Esophagus squamous epithelium (tissue), 5 donors: Measurements from ENCODE around the gene SLC51A. TPM values are rescaled to one million over a fixed set of nuclear protein-coding genes. Genes with fewer than 3 reads are reported as not detected.

Source experiments
- DNase-seq: peaks from one replicate; lab custom pipeline; 2025; lab: John Stamatoyannopoulos, UW
- H3K27ac ChIP-seq, 4 donors: fragments of 200-600 bp; sonication (generic); one replicate each; pipeline ENCODE4 v1.5.1; 2016 to 2019; ENCODE audit warnings: mild to moderate bottlenecking in 1 of 4
- H3K27me3 ChIP-seq, 4 donors: fragments of 200-600 bp; sonication (generic); 1 replicate in 3 of 4; 2 replicates in 1 of 4; pipeline versions ENCODE4 v1.5.1 to v1.6.0; 2017 to 2021; ENCODE audit warnings: antibody characterized with exemption in 1 of 4
- H3K36me3 ChIP-seq, 3 donors: fragments of 200-600 bp; sonication (generic); one replicate each; pipeline ENCODE4 v1.5.1; 2016 to 2019
- H3K4me1 ChIP-seq, 3 donors: fragments of 200-600 bp; sonication (generic); one replicate each; pipeline ENCODE4 v1.5.1; 2017 to 2019
- H3K4me3 ChIP-seq, 4 donors: fragments of 200-600 bp; sonication (generic); 1 replicate in 3 of 4; 2 replicates in 1 of 4; pipeline ENCODE4 v1.5.1; 2016 to 2019; ENCODE audit warnings: mild to moderate bottlenecking in 2 of 4, moderate library complexity in 1 of 4
- H3K9me3 ChIP-seq, 3 donors: fragments of 200-600 bp; sonication (generic); one replicate each; pipeline ENCODE4 v1.5.1; 2016 to 2019
- CTCF ChIP-seq, 6 experiments: fragments of 450-650 bp in 4 of 6; fragments of 200-600 bp in 2 of 6; sonication (generic) in 2 of 6; IDR thresholded peaks; one replicate each; pipeline ENCODE4 v1.5.1; 2016 to 2019; ENCODE audit warnings: antibody characterized with exemption in 6 of 6, mild to moderate bottlenecking in 4 of 6, moderate library complexity in 4 of 6
- POLR2A ChIP-seq, 4 donors: fragments of 450-650 bp; IDR thresholded peaks; one replicate each; pipeline ENCODE4 v1.6.1; 2017; ENCODE audit warnings: antibody characterized with exemption in 4 of 4, mild to moderate bottlenecking in 4 of 4, moderate library complexity in 3 of 4
- WGBS, 2 donors: methylation state at CpG; one replicate each; pipeline ENCODE4 v1.1.5; 2018; 5-methylcytosine and 5-hydroxymethylcytosine counted together
- intact Hi-C: fragments of 100-400 bp; cut with DNase I; formaldehyde crosslinking; loops from one replicate; pipeline ENCODE4 v1.15.0; 2022
- total RNA-seq, 4 donors: library from RNA; depleted of rRNA; stranded (reverse); fragments of >200 nt; gene quantifications; one replicate each; pipeline ENCODE4 v1.1.0, GENCODE V29; 2016
- donor health status: DM: yes; HTN: yes; CAD: no.

SLC51A gene
- total RNA-seq, 4 donors from 2014 or later: 1.1 TPM; not detected in 3

DNA sequence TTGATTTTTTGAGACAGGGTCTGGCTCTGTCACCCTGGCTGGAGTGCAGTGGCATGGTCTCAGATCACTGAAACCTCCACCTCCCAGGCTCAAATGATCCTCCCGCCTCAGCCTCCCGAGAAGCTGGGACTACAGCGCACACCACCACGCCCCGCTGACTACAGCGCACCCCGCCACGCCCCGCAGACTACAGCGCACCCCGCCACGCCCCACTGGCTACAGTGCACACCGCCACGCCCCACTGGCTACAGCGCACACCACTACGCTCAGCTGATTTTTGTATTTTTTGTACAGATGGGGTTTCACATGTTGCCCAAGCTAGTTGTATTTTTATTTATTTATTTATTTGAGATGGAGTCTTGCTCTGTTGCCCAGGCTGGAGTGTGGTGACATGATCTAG lies 35.6 kb downstream of the SLC51A start:
- 91 to 96% methylated on average over 12 to 16 of the region's 16 CpGs for WGBS, 2 donors

DNA sequence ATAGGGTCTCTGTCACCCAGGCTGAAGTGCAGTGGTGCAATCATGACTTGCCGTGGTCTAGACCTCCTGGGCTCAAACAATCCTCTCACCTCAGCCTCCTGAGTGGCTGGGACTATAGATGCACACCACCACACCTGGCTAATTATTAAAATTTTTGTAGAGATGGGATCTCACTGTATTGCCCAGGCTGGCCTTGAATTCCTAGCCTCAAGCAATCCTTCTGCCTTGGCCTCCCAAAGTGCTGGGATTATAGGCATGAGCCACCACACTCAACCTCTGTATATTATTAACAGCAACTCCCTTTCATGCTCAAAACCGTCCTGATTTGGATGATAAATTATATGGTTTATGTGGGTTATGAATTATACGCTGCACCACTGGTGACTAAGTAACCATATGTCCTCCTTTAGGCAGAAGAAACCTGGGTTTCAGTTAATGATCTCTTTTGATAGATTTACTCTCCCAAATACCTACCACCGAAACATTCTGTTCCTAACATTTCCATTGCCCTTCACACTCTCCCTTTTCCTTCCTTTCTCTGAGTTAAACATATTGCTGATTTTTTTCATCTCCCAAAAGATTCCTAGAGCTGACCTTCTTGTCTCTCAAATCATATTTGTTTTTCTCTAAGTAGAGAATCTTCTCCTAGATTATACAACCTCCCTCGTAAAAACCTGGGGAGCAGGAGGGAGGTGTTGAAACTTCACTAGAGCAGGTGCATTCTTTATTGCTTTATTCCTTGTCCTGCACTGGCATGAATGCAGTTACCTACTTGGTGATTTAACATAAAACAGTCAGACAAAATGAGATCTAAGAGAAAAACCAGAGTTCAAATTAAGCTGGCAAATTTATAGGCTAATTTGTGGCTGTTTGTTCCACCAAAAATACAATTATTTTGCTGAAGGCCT lies 38.3 kb downstream of the SLC51A start:
- H3K36me3 ChIP-seq: peaks cover 7 to 59% (median 12%) of the 10 kb centered on the region in 3 donors
- no peak for DNase-seq
- H3K27me3 ChIP-seq: no peaks in the 10 kb centered on the region
- WGBS, 2 donors: 75 to 78% methylated on average over 5 of the region's 5 CpGs
- TF ChIP-seq CTCF (IDR thresholded peaks at IDR 0.05) (no peak), POLR2A (IDR thresholded peaks at IDR 0.05) (no peak)
- no peaks in the 10 kb centered on the region for H3K4me1 ChIP-seq
- no peaks in the 10 kb centered on the region for H3K9me3 ChIP-seq
- no peak overlapping the region for H3K27ac ChIP-seq
- intact Hi-C loops: loop anchor here (5.0 kb wide), 1 partner anchor 263 kb away; the partner anchor contains the start of gene SMCO1
- no peak overlapping the region for H3K4me3 ChIP-seq

More for the DNA sequence above, 35.6 kb downstream of the SLC51A start:
- TF ChIP-seq CTCF (IDR thresholded peaks at IDR 0.05) (no peak), POLR2A (IDR thresholded peaks at IDR 0.05) (no peak)
- H3K27ac ChIP-seq: no peak overlapping the region
- intact Hi-C loops: loop anchor here (5.0 kb wide), 1 partner anchor 265 kb away; the partner anchor contains the start of gene SMCO1
- no peaks in the 10 kb centered on the region for H3K9me3 ChIP-seq
- H3K36me3 ChIP-seq: peaks cover 7 to 74% (median 21%) of the 10 kb centered on the region in 3 donors
- H3K4me1 ChIP-seq: no peaks in the 10 kb centered on the region
- no peaks in the 10 kb centered on the region for H3K27me3 ChIP-seq
- H3K4me3 ChIP-seq: no peak overlapping the region
- no peak for DNase-seq

DNA sequence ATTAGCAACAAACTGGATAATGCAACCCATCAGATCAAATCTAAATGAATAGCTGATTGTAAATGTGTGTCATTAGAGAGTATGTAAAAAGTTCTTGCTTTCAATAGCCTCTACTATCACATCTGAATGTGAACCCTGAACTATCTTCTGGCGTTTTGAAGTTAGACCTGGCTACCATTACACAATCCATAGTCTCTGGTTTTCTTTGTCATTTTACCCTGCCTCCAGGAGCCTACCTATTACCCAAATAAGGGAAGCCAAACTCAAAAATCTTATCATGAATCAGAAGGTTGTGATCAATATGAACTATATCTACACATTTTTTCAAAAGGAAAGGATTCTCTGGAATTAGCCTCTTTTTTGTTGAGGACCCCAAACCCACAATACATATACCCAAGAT lies 39.4 kb downstream of the SLC51A start:
- Histone ChIP-seq H3K9me3 (no peaks in the 10 kb centered on the region), H3K4me1 (no peaks in the 10 kb centered on the region), H3K27me3 (no peaks in the 10 kb centered on the region), H3K4me3 (no peak overlapping the region), H3K27ac (no peak overlapping the region), H3K36me3 (peaks cover 7 to 59% (median 12%) of the 10 kb centered on the region in 3 donors)
- no peak for DNase-seq
- TF ChIP-seq POLR2A (IDR thresholded peaks at IDR 0.05) (no peak), CTCF (IDR thresholded peaks at IDR 0.05) (no peak)
- intact Hi-C loops: no loop called here
- 79 to 89% methylated on average over 1 of the region's 1 CpG for WGBS, 2 donors

GRCh38 chr3:196260784-196261183 lies 44.5 kb downstream of the SLC51A start:
- DNase-seq: no peak
- Histone ChIP-seq H3K27me3 (no peaks in the 10 kb centered on the region), H3K4me3 (no peak overlapping the region), H3K4me1 (no peaks in the 10 kb centered on the region), H3K36me3 (peaks cover 7 to 69% (median 9%) of the 10 kb centered on the region in 3 donors), H3K9me3 (no peaks in the 10 kb centered on the region), H3K27ac (no peak overlapping the region)
- no peak for TF ChIP-seq POLR2A (IDR thresholded peaks at IDR 0.05)
- WGBS, 2 donors: 97 to 99% methylated on average over 4 of the region's 4 CpGs
- intact Hi-C loops: no loop called here

GRCh38 chr3:196263819-196264218 lies 47.5 kb downstream of the SLC51A start:
- Histone ChIP-seq H3K4me3 (no peak overlapping the region), H3K4me1 (peaks cover 0 to 9% (median 7%) of the 10 kb centered on the region in 3 donors), H3K36me3 (peaks cover 0 to 75% (median 16%) of the 10 kb centered on the region in 3 donors), H3K27ac (no peak overlapping the region), H3K9me3 (no peaks in the 10 kb centered on the region), H3K27me3 (no peaks in the 10 kb centered on the region)
- TF ChIP-seq CTCF (IDR thresholded peaks at IDR 0.05) (no peak), POLR2A (IDR thresholded peaks at IDR 0.05) (no peak)
- DNase-seq: no peak
- intact Hi-C loops: no loop called here
- WGBS, 2 donors: 94 to 95% methylated on average over 7 of the region's 7 CpGs
